ENCODE measurements around the gene CD209.

DNA sequence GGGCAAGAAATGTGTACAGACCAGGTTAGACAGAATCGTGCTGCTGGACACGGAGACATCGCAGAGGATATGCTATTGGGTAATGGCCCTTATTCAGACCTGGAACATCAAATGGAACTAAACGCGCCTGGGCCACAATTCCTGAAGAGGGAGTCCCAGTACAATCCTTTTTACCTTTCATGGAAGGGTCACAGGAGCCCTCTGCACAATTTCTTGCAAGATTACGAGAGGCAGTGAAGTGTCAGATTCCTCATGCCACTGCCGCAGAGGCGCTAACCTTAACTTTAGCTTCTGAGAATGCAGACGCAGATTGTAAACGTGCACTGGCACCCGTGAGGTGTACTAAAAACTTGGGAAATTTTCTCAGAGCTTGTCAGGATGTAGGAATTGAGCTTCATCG, 33.8 kb upstream of the CD209 start:
- TF ChIP-seq, protein P1, sequence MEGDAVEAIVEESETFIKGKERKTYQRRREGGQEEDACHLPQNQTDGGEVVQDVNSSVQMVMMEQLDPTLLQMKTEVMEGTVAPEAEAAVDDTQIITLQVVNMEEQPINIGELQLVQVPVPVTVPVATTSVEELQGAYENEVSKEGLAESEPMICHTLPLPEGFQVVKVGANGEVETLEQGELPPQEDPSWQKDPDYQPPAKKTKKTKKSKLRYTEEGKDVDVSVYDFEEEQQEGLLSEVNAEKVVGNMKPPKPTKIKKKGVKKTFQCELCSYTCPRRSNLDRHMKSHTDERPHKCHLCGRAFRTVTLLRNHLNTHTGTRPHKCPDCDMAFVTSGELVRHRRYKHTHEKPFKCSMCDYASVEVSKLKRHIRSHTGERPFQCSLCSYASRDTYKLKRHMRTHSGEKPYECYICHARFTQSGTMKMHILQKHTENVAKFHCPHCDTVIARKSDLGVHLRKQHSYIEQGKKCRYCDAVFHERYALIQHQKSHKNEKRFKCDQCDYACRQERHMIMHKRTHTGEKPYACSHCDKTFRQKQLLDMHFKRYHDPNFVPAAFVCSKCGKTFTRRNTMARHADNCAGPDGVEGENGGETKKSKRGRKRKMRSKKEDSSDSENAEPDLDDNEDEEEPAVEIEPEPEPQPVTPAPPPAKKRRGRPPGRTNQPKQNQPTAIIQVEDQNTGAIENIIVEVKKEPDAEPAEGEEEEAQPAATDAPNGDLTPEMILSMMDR (IDR thresholded peaks at IDR 0.05; ENCODE audit: extremely low read depth in 1 of 2, insufficient read depth in 1 of 2, low read depth in 1 of 2, low read length in 2 of 2), result no peak
- TF ChIP-seq EZH2 (IDR thresholded peaks at IDR 0.05; ENCODE audit: borderline replicate concordance, low read depth, low read length, severe bottlenecking) (no peak), MYC (IDR thresholded peaks at IDR 0.05; ENCODE audit: low read depth, low read length) (no peak), POLR2A (IDR thresholded peaks at IDR 0.05; ENCODE audit: low read depth, low read length) (no peak)

All from endothelial cell of umbilical vein (primary cell).